ENCODE measurements around the gene SGPL1. TPM values are rescaled to one million over a fixed set of nuclear protein-coding genes. Genes with fewer than 3 reads are reported as not detected.

The SGPL1 gene
- total and polyA plus RNA-seq, 12 donors, result 3.7 to 20.3 (median 12.6) TPM

- 90 to 93% methylated on average over 3 of the region's 3 CpGs for WGBS, 2 donors
- TF ChIP-seq, protein P1, sequence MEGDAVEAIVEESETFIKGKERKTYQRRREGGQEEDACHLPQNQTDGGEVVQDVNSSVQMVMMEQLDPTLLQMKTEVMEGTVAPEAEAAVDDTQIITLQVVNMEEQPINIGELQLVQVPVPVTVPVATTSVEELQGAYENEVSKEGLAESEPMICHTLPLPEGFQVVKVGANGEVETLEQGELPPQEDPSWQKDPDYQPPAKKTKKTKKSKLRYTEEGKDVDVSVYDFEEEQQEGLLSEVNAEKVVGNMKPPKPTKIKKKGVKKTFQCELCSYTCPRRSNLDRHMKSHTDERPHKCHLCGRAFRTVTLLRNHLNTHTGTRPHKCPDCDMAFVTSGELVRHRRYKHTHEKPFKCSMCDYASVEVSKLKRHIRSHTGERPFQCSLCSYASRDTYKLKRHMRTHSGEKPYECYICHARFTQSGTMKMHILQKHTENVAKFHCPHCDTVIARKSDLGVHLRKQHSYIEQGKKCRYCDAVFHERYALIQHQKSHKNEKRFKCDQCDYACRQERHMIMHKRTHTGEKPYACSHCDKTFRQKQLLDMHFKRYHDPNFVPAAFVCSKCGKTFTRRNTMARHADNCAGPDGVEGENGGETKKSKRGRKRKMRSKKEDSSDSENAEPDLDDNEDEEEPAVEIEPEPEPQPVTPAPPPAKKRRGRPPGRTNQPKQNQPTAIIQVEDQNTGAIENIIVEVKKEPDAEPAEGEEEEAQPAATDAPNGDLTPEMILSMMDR (IDR thresholded peaks at IDR 0.05), result no peak
Observed at GRCh38 chr10:70913893-70914240, 98.1 kb downstream of the SGPL1 start.

DNA sequence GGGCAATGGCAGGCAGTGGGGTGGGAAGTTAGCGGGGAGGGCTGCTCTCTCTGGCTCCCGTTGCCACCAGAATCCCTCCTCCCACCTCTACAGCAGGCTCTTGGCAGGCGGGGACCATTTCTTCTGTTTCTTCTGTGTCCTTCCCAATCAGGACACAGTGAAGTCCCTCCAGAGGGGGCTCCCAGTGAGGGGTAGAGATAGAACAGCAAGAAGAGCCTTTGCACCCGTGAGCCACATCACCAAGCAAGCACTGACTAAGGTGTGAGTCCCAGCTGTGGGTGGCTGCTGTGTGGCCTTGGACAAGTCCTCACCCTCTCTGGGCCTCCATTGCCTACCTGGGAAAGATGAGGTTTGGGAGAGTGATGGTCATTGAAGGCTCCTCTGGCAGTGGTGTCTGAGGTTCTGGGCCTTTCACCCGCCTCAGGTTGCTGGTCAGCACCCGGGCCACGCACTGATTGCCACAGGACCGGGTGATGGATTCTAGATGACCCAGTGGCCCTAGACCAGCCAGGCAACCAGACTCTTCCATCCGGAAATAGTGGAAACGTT, 98.6 kb downstream of the SGPL1 start:
- WGBS, 2 donors, result 82 to 85% methylated on average over 10 of the region's 10 CpGs
- ATAC-seq, result no peak
- no peaks in the 10 kb centered on the region for H3K36me3 ChIP-seq
- no peaks in the 10 kb centered on the region for H3K4me1 ChIP-seq
- intact Hi-C loops (cut with DNase I), result no loop called here
- DNase-seq, result no peak
- TF ChIP-seq, protein P1 (IDR thresholded peaks at IDR 0.05), result no peak
- H3K27ac ChIP-seq, result no peak overlapping the region
- no peaks in the 10 kb centered on the region for H3K9me3 ChIP-seq
- no peak overlapping the region for H3K4me3 ChIP-seq
- H3K27me3 ChIP-seq, result peaks cover 0 to 23% (median 9%) of the 10 kb centered on the region in 7 donors

More at GRCh38 chr10:70913893-70914240, 98.1 kb downstream of the SGPL1 start:
- Histone ChIP-seq H3K27ac (no peak overlapping the region), H3K36me3 (no peaks in the 10 kb centered on the region), H3K4me1 (no peaks in the 10 kb centered on the region), H3K9me3 (no peaks in the 10 kb centered on the region), H3K27me3 (peaks cover 0 to 19% (median 6%) of the 10 kb centered on the region in 7 donors), H3K4me3 (no peak overlapping the region)
- DNase-seq (no peak), ATAC-seq (no peak)
- intact Hi-C loops (cut with DNase I), result no loop called here

DNA sequence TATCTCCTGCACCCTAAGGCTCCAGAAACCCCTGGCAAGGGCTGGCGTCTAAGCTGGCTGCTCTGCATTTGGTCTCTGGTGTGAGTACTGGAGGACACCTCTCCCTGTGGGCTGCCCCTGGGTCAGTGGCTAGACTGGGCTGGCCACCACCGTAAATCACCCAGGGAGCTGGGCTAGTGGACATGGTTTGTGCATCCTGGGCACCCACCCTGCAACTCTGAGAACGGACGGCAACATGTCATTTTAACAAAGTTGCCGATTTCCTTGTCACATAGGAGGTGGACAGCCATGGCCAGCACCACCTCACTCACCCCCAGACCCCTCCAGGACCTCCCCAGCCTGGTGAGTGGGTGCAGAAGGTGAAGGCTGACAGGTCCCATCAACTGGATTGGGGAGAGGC, 99.5 kb downstream of the SGPL1 start:
- DNase-seq (no peak), ATAC-seq (no peak)
- 82 to 95% methylated on average over 5 of the region's 5 CpGs for WGBS, 2 donors

GRCh38 chr10:70915806-70916205, 100.1 kb downstream of the SGPL1 start:
- no peaks in the 10 kb centered on the region for H3K4me1 ChIP-seq
- peaks cover 0 to 28% (median 9%) of the 10 kb centered on the region in 7 donors for H3K27me3 ChIP-seq
- no peak overlapping the region for H3K27ac ChIP-seq
- no peaks in the 10 kb centered on the region for H3K36me3 ChIP-seq
- intact Hi-C loops (cut with DNase I), result loop anchor here in 1 of 10 donors (5.0 kb wide), 1 partner anchor 361 kb away; no protein-coding TSS in a partner anchor
- H3K9me3 ChIP-seq, result no peaks in the 10 kb centered on the region
- TF ChIP-seq, protein P1 (IDR thresholded peaks at IDR 0.05), result no peak
- WGBS, 2 donors, result 93 to 94% methylated on average over 9 of the region's 9 CpGs
- DNase-seq (no peak), ATAC-seq (no peak)
- H3K4me3 ChIP-seq, result no peak overlapping the region

More for the DNA sequence above, 99.5 kb downstream of the SGPL1 start:
- TF ChIP-seq, protein P1 (IDR thresholded peaks at IDR 0.05), result no peak
- no peaks in the 10 kb centered on the region for H3K36me3 ChIP-seq
- no peaks in the 10 kb centered on the region for H3K4me1 ChIP-seq
- intact Hi-C loops (cut with DNase I), result loop anchor here in 1 of 10 donors (5.0 kb wide), 1 partner anchor 362 kb away; no protein-coding TSS in a partner anchor
- H3K4me3 ChIP-seq, result no peak overlapping the region
- H3K27ac ChIP-seq, result no peak overlapping the region
- H3K9me3 ChIP-seq, result no peaks in the 10 kb centered on the region
- H3K27me3 ChIP-seq, result peaks cover 0 to 28% (median 9%) of the 10 kb centered on the region in 7 donors

Measured in heart right ventricle (tissue), 16 donors.